Smooth muscle cell (in vitro differentiated cells): Measurements from ENCODE around the gene ZNF280C. TPM values are rescaled to one million over a fixed set of nuclear protein-coding genes. Genes with fewer than 3 reads are reported as not detected.

Experiments
- DNase-seq: peaks from one replicate; lab custom pipeline; 2025; ENCODE audit not compliant: unreplicated experiment; lab: John Stamatoyannopoulos, UW
- H2AFZ ChIP-seq: fragments of 200-600 bp; sonication (generic); 2 replicates; pipeline ENCODE4 v1.6.0; 2016; ENCODE audit warnings: antibody characterized with exemption, low read depth, mild to moderate bottlenecking
- H3F3A ChIP-seq: fragments of 200-600 bp; sonication (generic); 2 replicates; pipeline ENCODE4 v1.6.0; 2017; ENCODE audit warnings: antibody characterized with exemption, low read depth
- H3K27ac ChIP-seq: fragments of 200-600 bp; sonication (generic); 2 replicates; pipeline ENCODE4 v1.5.1; 2016; ENCODE audit warnings: low read depth, mild to moderate bottlenecking
- H3K27me3 ChIP-seq: fragments of 200-600 bp; sonication (generic); 2 replicates; pipeline ENCODE4 v1.6.1; 2016; ENCODE audit warnings: low read depth, mild to moderate bottlenecking
- H3K36me3 ChIP-seq: fragments of 200-600 bp; sonication (generic); 2 replicates; pipeline ENCODE4 v1.5.1; 2016; ENCODE audit warnings: low read depth
- H3K4me1 ChIP-seq: fragments of 200-600 bp; sonication (generic); 2 replicates; pipeline ENCODE4 v1.5.1; 2016; ENCODE audit warnings: low read depth
- H3K4me2 ChIP-seq: fragments of 200-600 bp; sonication (generic); 2 replicates; pipeline ENCODE4 v1.6.0; 2016; ENCODE audit warnings: mild to moderate bottlenecking
- H3K4me3 ChIP-seq: fragments of 200-600 bp; sonication (generic); 2 replicates; pipeline ENCODE4 v1.5.1; 2016; ENCODE audit warnings: mild to moderate bottlenecking
- H3K79me2 ChIP-seq: fragments of 200-600 bp; sonication (generic); 2 replicates; pipeline ENCODE4 v1.6.0; 2016; ENCODE audit warnings: low read depth, mild to moderate bottlenecking
- H3K9ac ChIP-seq: fragments of 200-600 bp; sonication (generic); 2 replicates; pipeline ENCODE4 v1.6.0; 2016; ENCODE audit warnings: low read depth
- H3K9me3 ChIP-seq: fragments of 200-600 bp; sonication (generic); replicated peaks from 2 replicates; pipeline ENCODE4 v1.5.1; 2016; ENCODE audit warnings: low read depth
- H4K20me1 ChIP-seq: fragments of 200-600 bp; sonication (generic); 2 replicates; pipeline ENCODE4 v1.6.0; 2016; ENCODE audit warnings: low read depth
- WGBS: methylation state at CpG from one replicate; pipeline ENCODE4 v1.1.7; 2016; ENCODE audit warnings: low lambda C conversion rate; 5-methylcytosine and 5-hydroxymethylcytosine counted together
- polyA plus RNA-seq: library from polyadenylated mRNA; unstranded; fragments of >200 nt; fragmentation: Nextera tagmentation; extraction: Ambion mirVana; gene quantifications from 2 replicates; pipeline ENCODE4 v1.2.1, GENCODE V29; 2016
- total RNA-seq: library from RNA; depleted of rRNA; stranded (reverse); fragments of >200 nt; gene quantifications from 2 replicates; pipeline ENCODE4 v1.2.3, GENCODE V29; 2014
- TF ChIP-seq, protein P1 (sequence below): fragments of 200-600 bp; sonication (generic); IDR thresholded peaks from 2 replicates; pipeline ENCODE4 v1.5.1; 2017; ENCODE audit warnings: borderline replicate concordance, mild to moderate bottlenecking, antibody characterized with exemption; ENCODE audit not compliant: insufficient read depth, poor library complexity, severe bottlenecking

The ZNF280C gene
- total and polyA plus RNA-seq, 2 experiments from 2014 or later, result 1.5 to 7.7 TPM

DNA sequence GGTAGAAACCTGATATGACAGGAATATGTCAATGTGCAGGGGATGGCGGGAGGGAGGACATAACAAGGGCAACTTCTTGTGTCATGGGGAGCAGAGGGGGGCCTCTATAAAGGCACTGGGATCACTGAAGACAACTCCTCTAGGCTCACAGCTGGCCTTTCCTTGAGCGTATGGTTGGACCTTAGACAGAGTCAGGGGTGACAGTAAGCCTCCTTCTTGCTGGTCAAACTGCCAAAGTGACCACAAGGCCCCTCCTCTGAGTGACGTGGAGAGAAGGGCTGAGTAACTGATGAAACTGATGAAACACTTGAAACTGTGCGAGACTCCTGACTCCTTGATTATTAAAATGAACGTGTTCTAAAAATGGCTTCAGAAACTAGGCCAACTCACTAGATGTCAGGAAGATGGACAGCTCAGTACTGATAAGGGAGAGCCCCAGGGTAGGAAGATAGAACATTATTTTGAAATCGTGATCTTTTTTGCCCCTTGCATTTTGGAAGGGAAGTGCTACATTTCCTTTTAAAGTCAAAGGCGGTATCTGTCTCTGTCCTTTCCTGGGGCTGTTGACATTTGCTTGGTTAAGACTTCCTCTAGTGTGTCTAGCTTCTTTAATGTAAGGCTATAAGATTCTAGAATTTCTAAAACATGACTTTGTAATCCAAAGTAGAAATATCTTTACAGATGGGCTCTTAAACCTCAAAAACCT lies 95.4 kb downstream of the ZNF280C start:
- H3K36me3 ChIP-seq, result no peaks in the 10 kb centered on the region
- H3K9ac ChIP-seq, result peak overlapping the region; percentile 90
- H4K20me1 ChIP-seq, result no peaks in the 10 kb centered on the region
- H3K4me1 ChIP-seq, result peaks cover 5% of the 10 kb centered on the region
- no peaks in the 10 kb centered on the region for H3F3A ChIP-seq
- peak overlapping the region; percentile 99 for H3K27ac ChIP-seq
- peak overlapping the region; percentile 85 for H3K4me2 ChIP-seq
- TF ChIP-seq, protein P1, sequence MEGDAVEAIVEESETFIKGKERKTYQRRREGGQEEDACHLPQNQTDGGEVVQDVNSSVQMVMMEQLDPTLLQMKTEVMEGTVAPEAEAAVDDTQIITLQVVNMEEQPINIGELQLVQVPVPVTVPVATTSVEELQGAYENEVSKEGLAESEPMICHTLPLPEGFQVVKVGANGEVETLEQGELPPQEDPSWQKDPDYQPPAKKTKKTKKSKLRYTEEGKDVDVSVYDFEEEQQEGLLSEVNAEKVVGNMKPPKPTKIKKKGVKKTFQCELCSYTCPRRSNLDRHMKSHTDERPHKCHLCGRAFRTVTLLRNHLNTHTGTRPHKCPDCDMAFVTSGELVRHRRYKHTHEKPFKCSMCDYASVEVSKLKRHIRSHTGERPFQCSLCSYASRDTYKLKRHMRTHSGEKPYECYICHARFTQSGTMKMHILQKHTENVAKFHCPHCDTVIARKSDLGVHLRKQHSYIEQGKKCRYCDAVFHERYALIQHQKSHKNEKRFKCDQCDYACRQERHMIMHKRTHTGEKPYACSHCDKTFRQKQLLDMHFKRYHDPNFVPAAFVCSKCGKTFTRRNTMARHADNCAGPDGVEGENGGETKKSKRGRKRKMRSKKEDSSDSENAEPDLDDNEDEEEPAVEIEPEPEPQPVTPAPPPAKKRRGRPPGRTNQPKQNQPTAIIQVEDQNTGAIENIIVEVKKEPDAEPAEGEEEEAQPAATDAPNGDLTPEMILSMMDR, result no peak
- H3K79me2 ChIP-seq, result no peaks in the 10 kb centered on the region
- H3K9me3 ChIP-seq, result no peaks in the 10 kb centered on the region
- H3K27me3 ChIP-seq, result no peaks in the 10 kb centered on the region
- no peak for DNase-seq
- 42% methylated on average over 7 of the region's 7 CpGs for WGBS
- no peak overlapping the region for H2AFZ ChIP-seq
- no peak overlapping the region for H3K4me3 ChIP-seq

DNA sequence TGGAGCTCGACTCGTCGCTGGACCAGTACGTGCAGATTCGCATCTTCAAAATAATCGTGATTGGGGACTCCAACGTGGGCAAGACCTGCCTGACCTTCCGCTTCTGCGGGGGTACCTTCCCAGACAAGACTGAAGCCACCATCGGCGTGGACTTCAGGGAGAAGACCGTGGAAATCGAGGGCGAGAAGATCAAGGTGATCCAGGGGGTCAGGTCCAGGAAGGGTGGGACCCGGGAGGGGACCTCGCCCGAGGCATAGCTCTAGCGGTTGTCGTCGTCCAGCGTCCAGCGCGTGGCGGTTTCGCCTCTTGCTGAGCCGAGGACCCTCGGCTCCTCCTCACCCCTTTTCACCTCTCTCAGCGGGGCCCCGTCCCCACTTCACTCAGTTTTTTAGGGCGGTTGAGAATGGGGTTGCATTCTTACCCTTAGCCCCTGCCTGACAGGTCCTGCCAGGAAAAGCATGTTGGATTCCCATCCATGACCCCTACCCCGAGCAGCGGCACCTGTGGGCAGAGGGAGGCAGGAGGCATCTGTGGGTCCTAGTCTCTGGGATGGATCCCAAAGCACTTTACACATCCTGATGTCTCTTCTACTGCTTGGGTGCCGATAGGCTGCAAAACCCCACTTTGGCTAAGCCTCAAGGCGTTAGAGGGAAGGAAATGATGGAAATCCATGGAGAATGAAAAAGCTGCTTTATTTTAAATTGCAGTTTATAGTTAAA lies 96.4 kb downstream of the ZNF280C start:
- TF ChIP-seq, protein P1, result no peak
- peak overlapping the region; percentile 85 for H3K4me2 ChIP-seq
- H3F3A ChIP-seq, result no peaks in the 10 kb centered on the region
- H4K20me1 ChIP-seq, result no peaks in the 10 kb centered on the region
- H3K9ac ChIP-seq, result no peak overlapping the region
- no peaks in the 10 kb centered on the region for H3K27me3 ChIP-seq
- H3K27ac ChIP-seq, result peak overlapping the region; percentile 99
- H2AFZ ChIP-seq, result peak overlapping the region; percentile 69
- no peaks in the 10 kb centered on the region for H3K36me3 ChIP-seq
- H3K4me3 ChIP-seq, result peak overlapping the region; percentile 50
- 46% methylated on average over 32 of the region's 34 CpGs for WGBS
- H3K4me1 ChIP-seq, result peaks cover 5% of the 10 kb centered on the region
- H3K9me3 ChIP-seq, result no peaks in the 10 kb centered on the region
- DNase-seq, result no peak
- H3K79me2 ChIP-seq, result no peaks in the 10 kb centered on the region

DNA sequence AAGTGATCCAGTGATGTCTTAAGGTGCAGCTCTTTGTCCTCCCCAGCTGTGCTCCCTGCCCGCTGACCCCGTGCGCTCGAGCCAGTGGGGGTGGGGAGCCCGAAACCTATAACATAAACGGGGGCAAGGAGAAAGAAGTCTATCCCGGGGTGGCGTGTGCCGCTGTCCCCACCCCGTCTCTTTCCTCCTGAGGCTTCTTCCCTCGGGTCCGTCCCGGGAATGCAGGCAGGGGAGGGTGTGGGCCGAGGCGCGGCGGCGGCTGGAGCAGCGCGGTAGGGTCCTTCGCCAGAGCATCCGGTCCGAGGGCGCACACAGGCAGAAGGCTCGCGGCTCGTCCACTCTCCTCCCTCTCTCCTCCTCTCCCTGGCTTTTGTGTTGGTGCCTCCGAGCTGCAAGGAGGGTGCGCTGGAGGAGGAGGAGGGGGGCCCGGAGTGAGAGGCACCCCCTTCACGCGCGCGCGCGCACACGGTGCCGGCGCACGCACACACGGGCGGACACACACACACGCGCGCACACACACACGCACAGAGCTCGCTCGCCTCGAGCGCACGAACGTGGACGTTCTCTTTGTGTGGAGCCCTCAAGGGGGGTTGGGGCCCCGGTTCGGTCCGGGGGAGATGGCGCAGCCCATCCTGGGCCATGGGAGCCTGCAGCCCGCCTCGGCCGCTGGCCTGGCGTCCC lies 97.1 kb downstream of the ZNF280C start, which contains the start of gene RAB33A:
Gene RAB33A, plus strand, starts transcription at position 517 of the 681 bp plus-strand sequence. Its CDS starts 101 bp downstream, at position 618.
- no peak for DNase-seq
- peaks cover 5% of the 10 kb centered on the region for H3K4me1 ChIP-seq
- peak within 1 kb of the TSS; percentile 50 for H3K4me3 ChIP-seq
- 43% methylated on average over 45 of the region's 61 CpGs for WGBS
- no peaks in the 10 kb centered on the region for H3K79me2 ChIP-seq
- H3F3A ChIP-seq, result no peaks in the 10 kb centered on the region
- no peaks in the 10 kb centered on the region for H3K9me3 ChIP-seq
- no peak within 1 kb of the TSS for H3K9ac ChIP-seq
- TF ChIP-seq, protein P1, result no peak
- H4K20me1 ChIP-seq, result no peaks in the 10 kb centered on the region
- peak within 1 kb of the TSS; percentile 99 for H3K27ac ChIP-seq
- no peaks in the 10 kb centered on the region for H3K27me3 ChIP-seq
- H2AFZ ChIP-seq, result peak within 1 kb of the TSS; percentile 69
- peak within 1 kb of the TSS; percentile 85 for H3K4me2 ChIP-seq
- H3K36me3 ChIP-seq, result no peaks in the 10 kb centered on the region
